BE2C (cell line): ENCODE data around the gene HDGFL2.

Experiments
- DNase-seq: peaks from one replicate; pipeline ENCODE4 v3.0.0-alpha.2; 2020
- H3K27me3 ChIP-seq: fragments of 250-450 bp; sonication (Bioruptor Pico); 2 replicates; pipeline ENCODE4 v1.5.1; 2020; ENCODE audit warnings: mild to moderate bottlenecking
- H3K36me3 ChIP-seq: fragments of 250-450 bp; sonication (Bioruptor Pico); 2 replicates; pipeline ENCODE4 v1.5.1; 2020; ENCODE audit warnings: mild to moderate bottlenecking
- H3K4me1 ChIP-seq: fragments of 250-450 bp; sonication (Bioruptor Pico); 2 replicates; pipeline ENCODE4 v1.5.1; 2020
- H3K4me3 ChIP-seq: 2 replicates; pipeline ENCODE4 v1.5.1; 2011; ENCODE audit warnings: low read depth, low read length
- H3K9me3 ChIP-seq: fragments of 250-450 bp; sonication (Bioruptor Pico); 2 replicates; pipeline ENCODE4 v1.5.1; 2020
- CTCF ChIP-seq: IDR thresholded peaks from 2 replicates; pipeline ENCODE4 v1.5.1; 2012; ENCODE audit warnings: mild to moderate bottlenecking, low read depth, low read length

HDGFL2 gene

GRCh38 chr19:4517451-4518057, 45.5 kb downstream of the HDGFL2 start:
- no peaks in the 10 kb centered on the region for H3K36me3 ChIP-seq
- no peaks in the 10 kb centered on the region; the same call in 1 of the 2 replicates for H3K9me3 ChIP-seq
- H3K4me1 ChIP-seq, result no peaks in the 10 kb centered on the region
- no peak for DNase-seq
- no peak overlapping the region for H3K4me3 ChIP-seq
- no peak for TF ChIP-seq CTCF
- no peaks in the 10 kb centered on the region for H3K27me3 ChIP-seq

- no peaks in the 10 kb centered on the region; the same call in 1 of the 2 replicates for H3K9me3 ChIP-seq
- DNase-seq, result no peak
- H3K36me3 ChIP-seq, result no peaks in the 10 kb centered on the region
- H3K27me3 ChIP-seq, result no peaks in the 10 kb centered on the region
- no peak for TF ChIP-seq CTCF
- H3K4me3 ChIP-seq, result no peak within 1 kb of the TSS
- no peaks in the 10 kb centered on the region for H3K4me1 ChIP-seq
These were observed 46.5 kb downstream of the HDGFL2 start, which contains the start of gene PLIN4 for GRCh38 chr19:4518345-4519171. Gene PLIN4, minus strand, starts transcription at chr19:4518486. Its CDS starts 214 bp downstream, at chr19:4518272.

GRCh38 chr19:4519172-4519496, 47.0 kb downstream of the HDGFL2 start:
- Histone ChIP-seq H3K4me1 (no peaks in the 10 kb centered on the region), H3K4me3 (no peak overlapping the region), H3K9me3 (no peaks in the 10 kb centered on the region; the same call in 1 of the 2 replicates), H3K27me3 (no peaks in the 10 kb centered on the region), H3K36me3 (no peaks in the 10 kb centered on the region)
- no peak for DNase-seq
- TF ChIP-seq CTCF, result no peak

GRCh38 chr19:4519521-4520277, 47.6 kb downstream of the HDGFL2 start:
- no peaks in the 10 kb centered on the region; the same call in 1 of the 2 replicates for H3K9me3 ChIP-seq
- no peak overlapping the region for H3K4me3 ChIP-seq
- TF ChIP-seq CTCF, result no peak
- H3K36me3 ChIP-seq, result no peaks in the 10 kb centered on the region
- DNase-seq, result no peak
- H3K4me1 ChIP-seq, result no peaks in the 10 kb centered on the region
- no peaks in the 10 kb centered on the region for H3K27me3 ChIP-seq

GRCh38 chr19:4521170-4521887, 49.2 kb downstream of the HDGFL2 start:
- Histone ChIP-seq H3K36me3 (no peaks in the 10 kb centered on the region), H3K4me3 (no peak overlapping the region), H3K27me3 (no peaks in the 10 kb centered on the region), H3K9me3 (no peaks in the 10 kb centered on the region; the same call in 1 of the 2 replicates), H3K4me1 (no peaks in the 10 kb centered on the region)
- no peak for TF ChIP-seq CTCF
- DNase-seq, result no peak
